PC-9 (cell line): ENCODE data around the gene METTL9.

Experiments used
- EZH2 ChIP-seq: fragments of 200-600 bp; sonication (generic); IDR thresholded peaks from 2 replicates; pipeline ENCODE4 v1.8.0; 2017; ENCODE audit warnings: antibody characterized with exemption, low read depth
- TF ChIP-seq, protein P1 (sequence below): fragments of 200-600 bp; sonication (generic); conservative IDR thresholded peaks from 2 replicates; pipeline ENCODE4 v1.6.1; 2017; ENCODE audit warnings: mixed run types, antibody characterized with exemption, mild to moderate bottlenecking, moderate library complexity

DNA sequence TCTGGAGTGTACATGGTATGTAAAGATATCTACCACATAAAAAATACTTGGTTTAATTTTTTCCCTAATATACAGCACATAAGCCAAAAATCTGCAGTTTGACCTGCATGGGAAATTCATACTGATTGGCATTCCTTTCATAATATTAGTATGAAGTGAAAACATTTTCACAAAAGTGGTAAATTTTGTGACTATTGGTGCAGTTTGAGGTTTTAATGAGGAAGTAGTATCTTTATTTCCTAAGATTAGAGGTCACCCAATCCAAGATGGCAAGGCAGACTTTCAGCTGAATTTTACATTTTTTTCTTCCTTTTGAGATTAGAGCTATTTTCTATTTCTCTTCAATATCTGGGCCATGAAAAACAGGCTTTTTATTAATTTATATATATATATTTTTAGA, 21.2 kb downstream of the METTL9 start:
- TF ChIP-seq, protein P1, sequence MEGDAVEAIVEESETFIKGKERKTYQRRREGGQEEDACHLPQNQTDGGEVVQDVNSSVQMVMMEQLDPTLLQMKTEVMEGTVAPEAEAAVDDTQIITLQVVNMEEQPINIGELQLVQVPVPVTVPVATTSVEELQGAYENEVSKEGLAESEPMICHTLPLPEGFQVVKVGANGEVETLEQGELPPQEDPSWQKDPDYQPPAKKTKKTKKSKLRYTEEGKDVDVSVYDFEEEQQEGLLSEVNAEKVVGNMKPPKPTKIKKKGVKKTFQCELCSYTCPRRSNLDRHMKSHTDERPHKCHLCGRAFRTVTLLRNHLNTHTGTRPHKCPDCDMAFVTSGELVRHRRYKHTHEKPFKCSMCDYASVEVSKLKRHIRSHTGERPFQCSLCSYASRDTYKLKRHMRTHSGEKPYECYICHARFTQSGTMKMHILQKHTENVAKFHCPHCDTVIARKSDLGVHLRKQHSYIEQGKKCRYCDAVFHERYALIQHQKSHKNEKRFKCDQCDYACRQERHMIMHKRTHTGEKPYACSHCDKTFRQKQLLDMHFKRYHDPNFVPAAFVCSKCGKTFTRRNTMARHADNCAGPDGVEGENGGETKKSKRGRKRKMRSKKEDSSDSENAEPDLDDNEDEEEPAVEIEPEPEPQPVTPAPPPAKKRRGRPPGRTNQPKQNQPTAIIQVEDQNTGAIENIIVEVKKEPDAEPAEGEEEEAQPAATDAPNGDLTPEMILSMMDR, result no peak
- no peak for TF ChIP-seq EZH2
